ENCODE data around the gene PCBP3. TPM values are rescaled to one million over a fixed set of nuclear protein-coding genes. Genes with fewer than 3 reads are reported as not detected.

Gene PCBP3
- total and polyA plus RNA-seq, 4 donors: 0.36 to 1.6 (median 0.42) TPM

DNA sequence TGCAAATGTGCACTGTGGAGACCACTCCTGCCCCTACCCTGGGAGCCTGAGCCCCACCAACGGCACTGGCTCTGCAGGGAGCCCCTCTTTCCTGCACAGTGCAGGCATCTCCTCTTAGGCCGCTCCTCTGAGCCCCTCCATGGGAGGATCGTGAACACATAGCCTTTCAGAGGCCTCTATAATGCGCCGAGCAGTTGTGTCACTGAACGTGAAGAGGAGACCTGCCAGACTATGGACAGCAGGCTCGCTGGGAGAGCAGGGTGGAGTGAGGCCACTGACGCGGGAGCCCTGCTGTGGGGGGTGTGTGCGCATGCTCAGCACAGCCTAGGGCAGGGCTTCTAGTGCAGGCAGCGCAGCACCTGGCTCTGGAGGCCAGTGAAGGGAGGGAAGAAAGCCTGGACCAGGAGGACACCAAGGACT, 186.7 kb downstream of the PCBP3 start:
- Histone ChIP-seq H3K4me3 (ENCODE audit: low read depth in 1 of 3, low read length in 3 of 3) (no peak overlapping the region), H3K36me3 (ENCODE audit: control insufficient read depth in 4 of 4, insufficient read depth in 3 of 4, low read depth in 1 of 4, low read length in 3 of 4) (no peaks in the 10 kb centered on the region), H3K27me3 (ENCODE audit: control insufficient read depth in 4 of 4, insufficient read depth in 4 of 4, low read length in 3 of 4) (no peaks in the 10 kb centered on the region), H3K9ac (ENCODE audit: low read depth in 1 of 2, low read length in 2 of 2) (no peak overlapping the region), H3K4me1 (ENCODE audit: control insufficient read depth in 4 of 4, insufficient read depth in 4 of 4, low read length in 3 of 4) (no peaks in the 10 kb centered on the region), H3K9me3 (ENCODE audit: control insufficient read depth in 4 of 4, low read length in 3 of 4) (no peaks in the 10 kb centered on the region), H3K27ac (ENCODE audit: low read depth in 1 of 2, low read length in 2 of 2) (no peak overlapping the region)
- no peak for DNase-seq (ENCODE audit: low spot score)
- 79% methylated on average over 11 of the region's 11 CpGs for WGBS
- TF ChIP-seq, protein P1, sequence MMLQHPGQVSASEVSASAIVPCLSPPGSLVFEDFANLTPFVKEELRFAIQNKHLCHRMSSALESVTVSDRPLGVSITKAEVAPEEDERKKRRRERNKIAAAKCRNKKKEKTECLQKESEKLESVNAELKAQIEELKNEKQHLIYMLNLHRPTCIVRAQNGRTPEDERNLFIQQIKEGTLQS (IDR thresholded peaks at IDR 0.05): no peak
- TF ChIP-seq GABPA (IDR thresholded peaks at IDR 0.05 in 1 of 2, conservative IDR thresholded peaks at IDR 0.05 in 1 of 2) (no peak), NR2F2 (IDR thresholded peaks at IDR 0.05) (no peak), YY1 (IDR thresholded peaks at IDR 0.05) (no peak), FOXA2 (IDR thresholded peaks at IDR 0.05) (no peak), RXRA (IDR thresholded peaks at IDR 0.05) (no peak), TAF1 (conservative IDR thresholded peaks at IDR 0.05) (no peak), HNF4G (IDR thresholded peaks at IDR 0.05) (no peak), JUND (IDR thresholded peaks at IDR 0.05) (no peak), RAD21 (IDR thresholded peaks at IDR 0.05) (no peak), REST (IDR thresholded peaks at IDR 0.05) (no peak), ZBTB33 (IDR thresholded peaks at IDR 0.05) (no peak), HNF4A (conservative IDR thresholded peaks at IDR 0.05) (no peak), FOXA1 (IDR thresholded peaks at IDR 0.05) (no peak), MAX (IDR thresholded peaks at IDR 0.05) (no peak)
- TF ChIP-seq, protein P2, sequence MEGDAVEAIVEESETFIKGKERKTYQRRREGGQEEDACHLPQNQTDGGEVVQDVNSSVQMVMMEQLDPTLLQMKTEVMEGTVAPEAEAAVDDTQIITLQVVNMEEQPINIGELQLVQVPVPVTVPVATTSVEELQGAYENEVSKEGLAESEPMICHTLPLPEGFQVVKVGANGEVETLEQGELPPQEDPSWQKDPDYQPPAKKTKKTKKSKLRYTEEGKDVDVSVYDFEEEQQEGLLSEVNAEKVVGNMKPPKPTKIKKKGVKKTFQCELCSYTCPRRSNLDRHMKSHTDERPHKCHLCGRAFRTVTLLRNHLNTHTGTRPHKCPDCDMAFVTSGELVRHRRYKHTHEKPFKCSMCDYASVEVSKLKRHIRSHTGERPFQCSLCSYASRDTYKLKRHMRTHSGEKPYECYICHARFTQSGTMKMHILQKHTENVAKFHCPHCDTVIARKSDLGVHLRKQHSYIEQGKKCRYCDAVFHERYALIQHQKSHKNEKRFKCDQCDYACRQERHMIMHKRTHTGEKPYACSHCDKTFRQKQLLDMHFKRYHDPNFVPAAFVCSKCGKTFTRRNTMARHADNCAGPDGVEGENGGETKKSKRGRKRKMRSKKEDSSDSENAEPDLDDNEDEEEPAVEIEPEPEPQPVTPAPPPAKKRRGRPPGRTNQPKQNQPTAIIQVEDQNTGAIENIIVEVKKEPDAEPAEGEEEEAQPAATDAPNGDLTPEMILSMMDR (IDR thresholded peaks at IDR 0.05; ENCODE audit: low read depth, low read length, missing input control): no peak
